IMR-90 (cell line): ENCODE measurements around the gene ZNF451. TPM values are rescaled to one million over a fixed set of nuclear protein-coding genes. Genes with fewer than 3 reads are reported as not detected.

ENCODE experiments used
- ATAC-seq: fragments of 200-7000 bp; cut with Tn5 transposase; 2 replicates; pipeline ENCODE4 v1.9.1; 2020; ENCODE audit warnings: low read depth, mild to moderate bottlenecking, moderate library complexity
- BruUV-seq: library from RNA; stranded (reverse); fragments of 400-500 nt; replicated peaks from 2 replicates; lab custom pipeline; 2021; lab: Mats Ljungman, UMichigan
- CTCF ChIA-PET: fragments of 300-600 bp; formaldehyde crosslinking; extraction: SDS; loops from one replicate; lab custom pipeline; 2021; ENCODE audit warnings: antibody characterized with exemption; lab: Yijun Ruan, JAX
- POLR2A ChIA-PET: fragments of 300-600 bp; sonication (Branson Sonifier 250); formaldehyde crosslinking; loops from one replicate; lab custom pipeline; 2022; ENCODE audit warnings: antibody characterized with exemption; ENCODE audit not compliant: unreplicated experiment; lab: Charles Lee
- DNase-seq: peaks from one replicate; pipeline ENCODE4 v3.0.0; 2013
- H2AFZ ChIP-seq: replicated peaks from 2 replicates; pipeline ENCODE3; 2013; ENCODE audit warnings: low read length, mild to moderate bottlenecking; ENCODE audit not compliant: poor library complexity
- H2AK5ac ChIP-seq: 2 replicates; pipeline ENCODE4 v1.6.1; 2013; ENCODE audit warnings: low read depth, low read length, inconsistent platforms
- H2AK9ac ChIP-seq: replicated peaks from 2 replicates; pipeline ENCODE3; 2013; ENCODE audit warnings: mild to moderate bottlenecking, low read depth, low read length, moderate library complexity; ENCODE audit not compliant: poor library complexity
- H2BK120ac ChIP-seq: 2 replicates; pipeline ENCODE4 v1.6.1; 2013; ENCODE audit warnings: low read depth, low read length, inconsistent platforms
- H2BK15ac ChIP-seq: 3 replicates; pipeline ENCODE4 v1.6.1; 2013; ENCODE audit warnings: low read depth, low read length, inconsistent platforms
- H2BK20ac ChIP-seq: 2 replicates; pipeline ENCODE4 v1.6.1; 2013; ENCODE audit warnings: low read depth, mild to moderate bottlenecking, inconsistent platforms, low read length, moderate library complexity
- H2BK5ac ChIP-seq: 2 replicates; pipeline ENCODE4 v1.6.1; 2013; ENCODE audit warnings: mild to moderate bottlenecking, low read depth, low read length, inconsistent platforms; ENCODE audit not compliant: poor library complexity, severe bottlenecking
- H3K14ac ChIP-seq: replicated peaks from 2 replicates; pipeline ENCODE4 v1.6.1; 2013; ENCODE audit warnings: low read depth, low read length, inconsistent platforms
- H3K18ac ChIP-seq: 2 replicates; pipeline ENCODE4 v1.6.1; 2013; ENCODE audit warnings: low read depth, low read length, control low read depth
- H3K23ac ChIP-seq: 2 replicates; pipeline ENCODE4 v1.6.1; 2013; ENCODE audit warnings: low read depth, low read length, inconsistent platforms
- H3K27ac ChIP-seq: 2 replicates; pipeline ENCODE4 v1.5.1; 2013; ENCODE audit warnings: mild to moderate bottlenecking, control low read depth, low read length; ENCODE audit not compliant: insufficient read depth
- H3K27me3 ChIP-seq: 2 replicates; pipeline ENCODE4 v1.6.1; 2013; ENCODE audit warnings: low read length; ENCODE audit not compliant: control insufficient read depth, insufficient read depth
- H3K36me3 ChIP-seq: 2 replicates; pipeline ENCODE4 v1.6.1; 2013; ENCODE audit warnings: low read length, mixed read lengths; ENCODE audit not compliant: control insufficient read depth, insufficient read depth
- H3K4ac ChIP-seq: 2 replicates; pipeline ENCODE4 v1.6.1; 2013; ENCODE audit warnings: low read depth, low read length, inconsistent platforms
- H3K4me1 ChIP-seq: 2 replicates; pipeline ENCODE4 v1.6.1; 2013; ENCODE audit warnings: low read length, mixed read lengths; ENCODE audit not compliant: control insufficient read depth, insufficient read depth
- H3K4me2 ChIP-seq: 2 replicates; pipeline ENCODE4 v1.6.1; 2013; ENCODE audit warnings: low read depth, mild to moderate bottlenecking, control low read depth, low read length, moderate library complexity
- H3K4me3 ChIP-seq: 2 replicates; pipeline ENCODE4 v1.5.1; 2013; ENCODE audit warnings: low read depth, mild to moderate bottlenecking, control low read depth, low read length, moderate library complexity; ENCODE audit not compliant: insufficient read depth
- H3K56ac ChIP-seq: 2 replicates; pipeline ENCODE4 v1.6.1; 2013; ENCODE audit warnings: low read length, inconsistent platforms; ENCODE audit not compliant: insufficient read depth; ENCODE audit errors: extremely low read depth
- H3K79me1 ChIP-seq, 2 experiments: 2 replicates each; pipeline ENCODE4 v1.6.1; 2013; ENCODE audit warnings: low read length in 2 of 2, inconsistent platforms in 1 of 2, low read depth in 1 of 2
- H3K9ac ChIP-seq: 2 replicates; pipeline ENCODE4 v1.6.1; 2013; ENCODE audit warnings: low read depth, low read length, control low read depth
- H3K9me1 ChIP-seq: 2 replicates; pipeline ENCODE4 v1.6.1; 2013; ENCODE audit warnings: low read length, inconsistent platforms; ENCODE audit not compliant: insufficient read depth
- H3K9me3 ChIP-seq: 2 replicates; pipeline ENCODE4 v1.6.1; 2013; ENCODE audit warnings: low read length; ENCODE audit not compliant: control insufficient read depth, insufficient read depth
- H4K20me1 ChIP-seq: 2 replicates; pipeline ENCODE4 v1.6.1; 2013; ENCODE audit warnings: low read length, inconsistent platforms; ENCODE audit not compliant: insufficient read depth
- H4K5ac ChIP-seq: 2 replicates; pipeline ENCODE4 v1.6.1; 2013; ENCODE audit warnings: mild to moderate bottlenecking, low read depth, low read length, control low read depth
- H4K8ac ChIP-seq, 2 experiments: 2 replicates each; pipeline ENCODE4 v1.6.1; 2013; ENCODE audit warnings: low read depth in 2 of 2, low read length in 2 of 2, control low read depth in 1 of 2, inconsistent platforms in 1 of 2
- H4K91ac ChIP-seq: 2 replicates; pipeline ENCODE4 v1.6.1; 2013; ENCODE audit warnings: low read depth, low read length, inconsistent platforms; ENCODE audit not compliant: insufficient read depth
- BHLHE40 ChIP-seq: fragments of 150-350 bp; IDR thresholded peaks from 2 replicates; pipeline ENCODE4 v1.6.1; 2016; ENCODE audit warnings: mild to moderate bottlenecking, low read depth, low read length
- CEBPB ChIP-seq: IDR thresholded peaks from 2 replicates; pipeline ENCODE4 v1.6.1; 2012; ENCODE audit warnings: low read depth, low read length, improper control_type of control experiment
- CHD1 ChIP-seq: IDR thresholded peaks from 2 replicates; pipeline ENCODE4 v1.6.1; 2012; ENCODE audit warnings: low read depth, low read length, improper control_type of control experiment
- FOS ChIP-seq: fragments of 150-350 bp; IDR thresholded peaks from 2 replicates; pipeline ENCODE4 v1.6.1; 2016; ENCODE audit warnings: low read depth, low read length
- MAFK ChIP-seq: IDR thresholded peaks from 2 replicates; pipeline ENCODE4 v1.6.1; 2012; ENCODE audit warnings: low read depth, low read length, improper control_type of control experiment
- MAZ ChIP-seq: IDR thresholded peaks from 2 replicates; pipeline ENCODE4 v1.6.1; 2012; ENCODE audit warnings: low read depth, mild to moderate bottlenecking, low read length, improper control_type of control experiment, moderate library complexity, borderline replicate concordance
- MXI1 ChIP-seq: IDR thresholded peaks from 2 replicates; pipeline ENCODE4 v1.6.1; 2012; ENCODE audit warnings: low read depth, mild to moderate bottlenecking, low read length, moderate library complexity, borderline replicate concordance
- NFE2L2 ChIP-seq: fragments of 150-350 bp; IDR thresholded peaks from 2 replicates; pipeline ENCODE4 v1.6.1; 2016; ENCODE audit warnings: low read depth, mild to moderate bottlenecking, low read length
- POLR2A ChIP-seq: IDR thresholded peaks from 2 replicates; pipeline ENCODE4 v1.6.1; 2012; ENCODE audit warnings: mild to moderate bottlenecking, low read depth, low read length
- RAD21 ChIP-seq: IDR thresholded peaks from 2 replicates; pipeline ENCODE4 v1.6.1; 2012; ENCODE audit warnings: low read length, improper control_type of control experiment
- RCOR1 ChIP-seq: IDR thresholded peaks from 2 replicates; pipeline ENCODE4 v1.6.1; 2012; ENCODE audit warnings: mild to moderate bottlenecking, low read length, improper control_type of control experiment; ENCODE audit not compliant: insufficient replicate concordance
- RFX5 ChIP-seq: IDR thresholded peaks from 2 replicates; pipeline ENCODE4 v1.8.0; 2012; ENCODE audit warnings: low read depth, mild to moderate bottlenecking, low read length, moderate library complexity
- SMC3 ChIP-seq: fragments of 150-350 bp; IDR thresholded peaks from 2 replicates; pipeline ENCODE4 v1.6.1; 2016; ENCODE audit warnings: low read depth, mild to moderate bottlenecking, antibody characterized with exemption, low read length, moderate library complexity
- whole genome bisulfite sequencing, 2 experiments: methylation state at CpG; one replicate each; pipeline versions ENCODE4 v1.1.5 to v1.1.7; 2013; ENCODE audit warnings: missing lambda C conversion rate in 2 of 2; ENCODE audit not compliant: insufficient read length in 1 of 2; ENCODE audit errors: extremely low coverage in 2 of 2; 5-methylcytosine and 5-hydroxymethylcytosine counted together
- dilution Hi-C: fragments of 300-500 bp; cut with HindIII; formaldehyde crosslinking; loops from one replicate; pipeline ENCODE4 v1.14.3; 2018; ENCODE audit warnings: low sequenced_read_pairs; ENCODE audit not compliant: unreplicated experiment
- in situ Hi-C: fragments of 300-500 bp; cut with MboI; formaldehyde crosslinking; loops from 3 replicates; pipeline ENCODE4 v1.14.3; 2019; ENCODE audit warnings: low sequenced_read_pairs, inconsistent platforms, mixed read lengths
- intact Hi-C: fragments of 100-400 bp; cut with micrococcal nuclease; formaldehyde crosslinking; loops from 2 replicates; pipeline ENCODE4 v1.10.0; 2022
- polyA plus RNA-seq, 3 experiments: library from polyadenylated mRNA; depleted of rRNA; stranded (reverse); fragments of >200 nt; gene quantifications; 2 replicates each; pipeline ENCODE4 v1.2.3, GENCODE V29; 2012; ENCODE audit warnings: low replicate concordance in 1 of 3
- total RNA-seq: library from RNA; depleted of rRNA; stranded (reverse); fragments of >200 nt; gene quantifications from 2 replicates; pipeline ENCODE4 v1.2.3, GENCODE V29; 2012
- TF ChIP-seq, protein P1 (sequence below): fragments of 150-350 bp; IDR thresholded peaks from 2 replicates; pipeline ENCODE4 v1.6.1; 2016; ENCODE audit warnings: low read depth, mild to moderate bottlenecking, low read length, moderate library complexity, borderline replicate concordance
- TF ChIP-seq, protein P2 (sequence below): fragments of 150-350 bp; IDR thresholded peaks from 2 replicates; pipeline ENCODE4 v1.6.1; 2017; ENCODE audit warnings: mild to moderate bottlenecking, antibody characterized with exemption, low read length, low read depth
- TF ChIP-seq, protein P3 (sequence below): conservative IDR thresholded peaks from 2 replicates; pipeline ENCODE4 v1.5.1; 2012; ENCODE audit warnings: mild to moderate bottlenecking, low read depth, low read length, improper control_type of control experiment

ZNF451 gene
- total and polyA plus RNA-seq, 2 of the 4 experiments (the other 2 are of a cell fraction), result 10.0 to 48.6 TPM

DNA sequence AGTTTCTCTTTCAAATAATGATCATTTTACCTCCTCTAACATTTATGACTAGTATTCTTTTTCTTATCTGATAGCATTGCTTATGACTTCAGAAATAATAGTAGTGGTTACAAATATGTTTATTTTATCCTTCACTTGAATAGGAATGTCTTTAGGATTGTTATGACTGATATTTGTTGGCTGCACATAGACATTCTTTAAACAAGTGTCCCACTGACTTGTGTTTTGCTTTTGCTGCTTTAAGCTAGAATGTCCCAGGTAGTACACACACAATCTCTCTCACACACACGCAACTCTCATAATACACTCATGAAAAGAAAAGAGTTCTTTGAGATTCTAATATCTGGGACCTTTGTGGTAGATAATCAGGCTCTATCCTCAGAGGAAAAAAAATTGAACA is 21.9 kb upstream of the ZNF451 start:
- Histone ChIP-seq H2BK5ac (no peak overlapping the region), H3K79me1 (peaks cover 5 to 14% of the 10 kb centered on the region in 2 experiments; a peak in 3 of 4 replicates), H3K27me3 (no peaks in the 10 kb centered on the region), H3K18ac (no peak overlapping the region), H2AK9ac (no peak overlapping the region), H3K9ac (no peak overlapping the region), H3K4me1 (peaks cover 2% of the 10 kb centered on the region), H4K91ac (no peak overlapping the region), H2BK120ac (no peak overlapping the region), H2BK20ac (no peak overlapping the region), H4K8ac (no peak overlapping the region), H3K9me3 (no peaks in the 10 kb centered on the region), H2BK15ac (no peak overlapping the region), H3K56ac (no peak overlapping the region), H4K5ac (no peak overlapping the region), H3K9me1 (peaks cover 4% of the 10 kb centered on the region; the same call in 1 of the 2 replicates), H3K4me2 (no peak overlapping the region), H2AFZ (no peak overlapping the region), H3K4me3 (no peak overlapping the region), H3K27ac (no peak overlapping the region), H4K20me1 (no peaks in the 10 kb centered on the region), H2AK5ac (no peak overlapping the region), H3K36me3 (peaks cover 4% of the 10 kb centered on the region), H3K4ac (no peak overlapping the region), H3K14ac (no peak overlapping the region), H3K23ac (no peak overlapping the region)
- dilution Hi-C loops, result no loop called here
- ChIA-PET CTCF (no interaction called here), POLR2A (no interaction called here)
- DNase-seq (peak; percentile 57), ATAC-seq (peak; percentile 30; the same call in 1 of the 2 replicates)
- no CpG with 5 or more reads among the region's 1 CpG for WGBS, 2 experiments
- in situ Hi-C loops, result no loop called here
- no TSS peak for BruUV-seq
- TF ChIP-seq BHLHE40 (no peak), RFX5 (no peak), RCOR1 (no peak), RAD21 (no peak), CHD1 (no peak), MXI1 (no peak), MAFK (no peak), NFE2L2 (no peak), POLR2A (no peak), SMC3 (no peak), CEBPB (no peak), FOS (no peak), MAZ (no peak)
- TF ChIP-seq, protein P1, sequence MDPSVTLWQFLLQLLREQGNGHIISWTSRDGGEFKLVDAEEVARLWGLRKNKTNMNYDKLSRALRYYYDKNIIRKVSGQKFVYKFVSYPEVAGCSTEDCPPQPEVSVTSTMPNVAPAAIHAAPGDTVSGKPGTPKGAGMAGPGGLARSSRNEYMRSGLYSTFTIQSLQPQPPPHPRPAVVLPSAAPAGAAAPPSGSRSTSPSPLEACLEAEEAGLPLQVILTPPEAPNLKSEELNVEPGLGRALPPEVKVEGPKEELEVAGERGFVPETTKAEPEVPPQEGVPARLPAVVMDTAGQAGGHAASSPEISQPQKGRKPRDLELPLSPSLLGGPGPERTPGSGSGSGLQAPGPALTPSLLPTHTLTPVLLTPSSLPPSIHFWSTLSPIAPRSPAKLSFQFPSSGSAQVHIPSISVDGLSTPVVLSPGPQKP, result no peak
- TF ChIP-seq, protein P2, sequence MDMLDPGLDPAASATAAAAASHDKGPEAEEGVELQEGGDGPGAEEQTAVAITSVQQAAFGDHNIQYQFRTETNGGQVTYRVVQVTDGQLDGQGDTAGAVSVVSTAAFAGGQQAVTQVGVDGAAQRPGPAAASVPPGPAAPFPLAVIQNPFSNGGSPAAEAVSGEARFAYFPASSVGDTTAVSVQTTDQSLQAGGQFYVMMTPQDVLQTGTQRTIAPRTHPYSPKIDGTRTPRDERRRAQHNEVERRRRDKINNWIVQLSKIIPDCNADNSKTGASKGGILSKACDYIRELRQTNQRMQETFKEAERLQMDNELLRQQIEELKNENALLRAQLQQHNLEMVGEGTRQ, result no peak
- TF ChIP-seq, protein P3, sequence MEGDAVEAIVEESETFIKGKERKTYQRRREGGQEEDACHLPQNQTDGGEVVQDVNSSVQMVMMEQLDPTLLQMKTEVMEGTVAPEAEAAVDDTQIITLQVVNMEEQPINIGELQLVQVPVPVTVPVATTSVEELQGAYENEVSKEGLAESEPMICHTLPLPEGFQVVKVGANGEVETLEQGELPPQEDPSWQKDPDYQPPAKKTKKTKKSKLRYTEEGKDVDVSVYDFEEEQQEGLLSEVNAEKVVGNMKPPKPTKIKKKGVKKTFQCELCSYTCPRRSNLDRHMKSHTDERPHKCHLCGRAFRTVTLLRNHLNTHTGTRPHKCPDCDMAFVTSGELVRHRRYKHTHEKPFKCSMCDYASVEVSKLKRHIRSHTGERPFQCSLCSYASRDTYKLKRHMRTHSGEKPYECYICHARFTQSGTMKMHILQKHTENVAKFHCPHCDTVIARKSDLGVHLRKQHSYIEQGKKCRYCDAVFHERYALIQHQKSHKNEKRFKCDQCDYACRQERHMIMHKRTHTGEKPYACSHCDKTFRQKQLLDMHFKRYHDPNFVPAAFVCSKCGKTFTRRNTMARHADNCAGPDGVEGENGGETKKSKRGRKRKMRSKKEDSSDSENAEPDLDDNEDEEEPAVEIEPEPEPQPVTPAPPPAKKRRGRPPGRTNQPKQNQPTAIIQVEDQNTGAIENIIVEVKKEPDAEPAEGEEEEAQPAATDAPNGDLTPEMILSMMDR, result no peak
- intact Hi-C loops, result no loop called here
